Parathyroid adenoma (tissue), 2 donors: ENCODE results near the gene GART.

Experiments used
- H2AFZ ChIP-seq: fragments of 300-600 bp; sonication (generic); one replicate; pipeline ENCODE4 v1.7.0; 2017; ENCODE audit warnings: antibody characterized with exemption, mild to moderate bottlenecking
- H3K27ac ChIP-seq: fragments of 300-600 bp; sonication (generic); one replicate; pipeline ENCODE4 v1.7.0; 2017
- H3K27me3 ChIP-seq: fragments of 300-600 bp; sonication (generic); one replicate; pipeline ENCODE4 v1.7.0; 2017; ENCODE audit warnings: low read length; ENCODE audit not compliant: control insufficient read depth, insufficient read depth
- H3K36me3 ChIP-seq: fragments of 300-600 bp; sonication (generic); one replicate; pipeline ENCODE4 v1.7.0; 2017; ENCODE audit warnings: low read length; ENCODE audit not compliant: control insufficient read depth, insufficient read depth
- H3K4me1 ChIP-seq: fragments of 300-600 bp; sonication (generic); one replicate; pipeline ENCODE4 v1.7.0; 2017; ENCODE audit warnings: control low read depth
- H3K4me2 ChIP-seq: fragments of 300-600 bp; sonication (generic); one replicate; pipeline ENCODE4 v1.7.0; 2017; ENCODE audit warnings: low read length
- H3K4me3 ChIP-seq: fragments of 300-600 bp; sonication (generic); one replicate; pipeline ENCODE4 v1.7.0; 2017; ENCODE audit warnings: low read depth, low read length
- H3K79me2 ChIP-seq: fragments of 300-600 bp; sonication (generic); one replicate; pipeline ENCODE4 v1.7.0; 2017; ENCODE audit warnings: control low read depth
- H3K9ac ChIP-seq: fragments of 300-600 bp; sonication (generic); one replicate; pipeline ENCODE4 v1.7.0; 2017; ENCODE audit warnings: mild to moderate bottlenecking
- H3K9me3 ChIP-seq: fragments of 300-600 bp; sonication (generic); one replicate; pipeline ENCODE4 v1.7.0; 2017; ENCODE audit warnings: low read length; ENCODE audit not compliant: control insufficient read depth
- CTCF ChIP-seq: fragments of 300-600 bp; sonication (generic); IDR thresholded peaks from one replicate; pipeline ENCODE4 v1.7.0; 2017; ENCODE audit warnings: antibody characterized with exemption, mild to moderate bottlenecking
- donor health status: primary hyperparathyroidism.

GART gene

GRCh38 chr21:33487996-33488395, 53.9 kb downstream of the GART start:
- Histone ChIP-seq H3K4me3 (no peak overlapping the region), H3K27me3 (no peaks in the 10 kb centered on the region), H3K9ac (no peak overlapping the region), H3K27ac (no peak overlapping the region), H3K36me3 (no peaks in the 10 kb centered on the region), H3K4me2 (no peak overlapping the region), H3K9me3 (no peaks in the 10 kb centered on the region), H3K79me2 (no peaks in the 10 kb centered on the region), H3K4me1 (no peaks in the 10 kb centered on the region), H2AFZ (no peak overlapping the region)
- no peak for TF ChIP-seq CTCF

GRCh38 chr21:33481314-33481943, 60.5 kb downstream of the GART start:
- H3K4me2 ChIP-seq = no peak overlapping the region
- H3K9ac ChIP-seq = no peak overlapping the region
- H3K9me3 ChIP-seq = no peaks in the 10 kb centered on the region

GRCh38 chr21:33480481-33481103, 61.3 kb downstream of the GART start:
- Histone ChIP-seq H3K36me3 (no peaks in the 10 kb centered on the region), H2AFZ (peak overlapping the region; percentile 95), H3K4me3 (peak overlapping the region; percentile 84), H3K4me1 (no peaks in the 10 kb centered on the region), H3K9ac (no peak overlapping the region), H3K9me3 (no peaks in the 10 kb centered on the region), H3K79me2 (peaks cover 7% of the 10 kb centered on the region), H3K4me2 (peak overlapping the region; percentile 96), H3K27ac (peak overlapping the region; percentile 81), H3K27me3 (no peaks in the 10 kb centered on the region)
- no peak for TF ChIP-seq CTCF

More at GRCh38 chr21:33481314-33481943, 60.5 kb downstream of the GART start:
- H3K4me3 ChIP-seq = no peak overlapping the region
- no peak overlapping the region for H3K27ac ChIP-seq
- H2AFZ ChIP-seq = no peak overlapping the region
- H3K79me2 ChIP-seq = peaks cover 4% of the 10 kb centered on the region
- no peaks in the 10 kb centered on the region for H3K27me3 ChIP-seq
- no peak for TF ChIP-seq CTCF
- H3K36me3 ChIP-seq = no peaks in the 10 kb centered on the region
- H3K4me1 ChIP-seq = no peaks in the 10 kb centered on the region

- peak; percentile 40 for TF ChIP-seq CTCF
- Histone ChIP-seq H3K79me2 (peaks cover 14% of the 10 kb centered on the region), H3K9ac (peak within 1 kb of the TSS; percentile 37), H3K9me3 (no peaks in the 10 kb centered on the region), H3K4me1 (no peaks in the 10 kb centered on the region), H3K27me3 (no peaks in the 10 kb centered on the region), H2AFZ (peak within 1 kb of the TSS; percentile 95), H3K4me2 (peak within 1 kb of the TSS; percentile 96), H3K36me3 (no peaks in the 10 kb centered on the region), H3K4me3 (peak within 1 kb of the TSS; percentile 84), H3K27ac (peak within 1 kb of the TSS; percentile 83)
These were observed 62.0 kb downstream of the GART start, which contains the start of gene TMEM50B for GRCh38 chr21:33479679-33480480. TMEM50B (minus strand) TSS chr21:33479974; CDS start chr21:33468885, 11,089 bp downstream.
